CD14-positive monocyte (primary cell): ENCODE results near the gene BCL10. TPM values are rescaled to one million over a fixed set of nuclear protein-coding genes. Genes with fewer than 3 reads are reported as not detected.

Source experiments
- DNase-seq, 3 donors: peaks; one replicate each; pipeline ENCODE4 v3.0.0-alpha.2; 2011 to 2022
- H2AFZ ChIP-seq: 2 replicates; pipeline ENCODE4 v1.6.0; 2012; ENCODE audit warnings: mild to moderate bottlenecking, low read depth, low read length, inconsistent platforms; ENCODE audit not compliant: insufficient read depth, poor library complexity, severe bottlenecking
- H3K27ac ChIP-seq, 2 donors: 1 replicate in 1 of 2; 2 replicates in 1 of 2; pipeline ENCODE4 v1.5.1; 2012 to 2013; ENCODE audit warnings: low read length in 2 of 2, control low read depth in 1 of 2, inconsistent platforms in 1 of 2, low read depth in 1 of 2, mild to moderate bottlenecking in 1 of 2
- H3K27me3 ChIP-seq, 2 donors: one replicate each; pipeline versions ENCODE4 v1.6.0 to v1.6.1; 2011 to 2013; ENCODE audit warnings: low read length in 2 of 2; ENCODE audit not compliant: control insufficient read depth in 2 of 2, insufficient read depth in 2 of 2
- H3K36me3 ChIP-seq, 2 donors: replicated peaks in 1 of 2; 1 replicate in 1 of 2; 2 replicates in 1 of 2; pipeline versions ENCODE4 v1.5.1 to v1.6.1; 2012 to 2013; ENCODE audit warnings: low read length in 2 of 2, control low read depth in 1 of 2, inconsistent platforms in 1 of 2, mild to moderate bottlenecking in 1 of 2; ENCODE audit not compliant: insufficient read depth in 2 of 2, control insufficient read depth in 1 of 2
- H3K4me1 ChIP-seq, 2 donors: 1 replicate in 1 of 2; 2 replicates in 1 of 2; pipeline versions ENCODE4 v1.5.1 to v1.6.1; 2012 to 2013; ENCODE audit warnings: low read length in 2 of 2, control low read depth in 1 of 2, inconsistent platforms in 1 of 2, mild to moderate bottlenecking in 1 of 2, moderate library complexity in 1 of 2; ENCODE audit not compliant: insufficient read depth in 2 of 2, control insufficient read depth in 1 of 2
- H3K4me2 ChIP-seq: replicated peaks from 2 replicates; pipeline ENCODE3; 2012; ENCODE audit warnings: low read length, moderate library complexity, mild to moderate bottlenecking; ENCODE audit not compliant: poor library complexity, severe bottlenecking; ENCODE audit errors: extremely low read depth
- H3K4me3 ChIP-seq, 3 experiments: fragments of 200-600 bp in 1 of 3; sonication (generic) in 1 of 3; replicated peaks in 1 of 3; 1 replicate in 2 of 3; 2 replicates in 1 of 3; pipeline ENCODE4 v1.5.1; 2011 to 2013; ENCODE audit warnings: low read length in 3 of 3, mild to moderate bottlenecking in 3 of 3, control low read depth in 2 of 3, low read depth in 2 of 3, inconsistent platforms in 1 of 3, moderate library complexity in 1 of 3
- H3K79me2 ChIP-seq: 2 replicates; pipeline ENCODE4 v1.6.0; 2012; ENCODE audit warnings: mild to moderate bottlenecking, control low read depth, inconsistent platforms, low read length, moderate library complexity; ENCODE audit not compliant: insufficient read depth
- H3K9ac ChIP-seq: 2 replicates; pipeline ENCODE4 v1.6.0; 2017; ENCODE audit warnings: low read length, mild to moderate bottlenecking; ENCODE audit not compliant: insufficient read depth, poor library complexity, severe bottlenecking
- H3K9me3 ChIP-seq, 2 donors: replicated peaks in 1 of 2; 1 replicate in 1 of 2; 2 replicates in 1 of 2; pipeline versions ENCODE4 v1.5.1 to v1.6.1; 2012 to 2013; ENCODE audit warnings: low read length in 2 of 2, control low read depth in 1 of 2; ENCODE audit not compliant: control insufficient read depth in 1 of 2, insufficient read depth in 1 of 2
- H4K20me1 ChIP-seq: 2 replicates; pipeline ENCODE4 v1.6.0; 2012; ENCODE audit warnings: mild to moderate bottlenecking, low read length, control low read depth, moderate library complexity; ENCODE audit not compliant: insufficient read depth
- H3K27ac Mint-ChIP-seq, 7 donors: one replicate each; pipeline ENCODE4 v1.8.0; 2020; ENCODE audit warnings: mild to moderate bottlenecking in 7 of 7, mixed read lengths in 7 of 7, moderate library complexity in 6 of 7, inconsistent platforms in 2 of 7
- H3K27me3 Mint-ChIP-seq, 3 donors: one replicate each; pipeline ENCODE4 v1.8.0; 2021 to 2022; ENCODE audit warnings: low read depth in 3 of 3, mild to moderate bottlenecking in 3 of 3, mixed read lengths in 3 of 3, moderate library complexity in 3 of 3, inconsistent platforms in 1 of 3
- H3K36me3 Mint-ChIP-seq, 2 donors: one replicate each; pipeline ENCODE4 v1.8.0; 2020; ENCODE audit warnings: mixed read lengths in 2 of 2, inconsistent platforms in 1 of 2, mild to moderate bottlenecking in 1 of 2
- H3K4me1 Mint-ChIP-seq: one replicate; pipeline ENCODE4 v1.8.0; 2020; ENCODE audit warnings: mild to moderate bottlenecking, mixed read lengths
- H3K4me3 Mint-ChIP-seq, 2 donors: one replicate each; pipeline ENCODE4 v1.8.0; 2020; ENCODE audit warnings: mild to moderate bottlenecking in 2 of 2, mixed read lengths in 2 of 2, moderate library complexity in 1 of 2
- H3K9me3 Mint-ChIP-seq, 7 donors: one replicate each; pipeline ENCODE4 v1.8.0; 2020 to 2022; ENCODE audit warnings: mixed read lengths in 7 of 7, mild to moderate bottlenecking in 6 of 7, moderate library complexity in 6 of 7, inconsistent platforms in 2 of 7
- CTCF ChIP-seq: fragments of 200-600 bp; IDR thresholded peaks from one replicate; pipeline ENCODE4 v1.8.0; 2022; ENCODE audit warnings: antibody characterized with exemption, mild to moderate bottlenecking
- WGBS: methylation state at CpG from one replicate; pipeline ENCODE4 v1.1.5; 2013; ENCODE audit warnings: missing lambda C conversion rate; ENCODE audit not compliant: insufficient coverage; 5-methylcytosine and 5-hydroxymethylcytosine counted together
- intact Hi-C, 2 donors: fragments of 100-400 bp; cut with micrococcal nuclease; formaldehyde crosslinking; loops; one replicate each; pipeline versions ENCODE4 v1.15.0 to v1.15.1; 2023
- polyA plus RNA-seq, 3 donors: library from polyadenylated mRNA; depleted of rRNA in 1 of 3; unstranded in 2 of 3; stranded (reverse) in 1 of 3; fragments of 300-500 nt in 2 of 3; fragments of >200 nt in 1 of 3; fragmentation: Illumina TruSeq in 2 of 3; gene quantifications; 1 replicate in 2 of 3; 2 replicates in 1 of 3; pipeline ENCODE4 v1.2.3, GENCODE V29; 2012 to 2021

BCL10 gene
- polyA plus RNA-seq, 3 donors: 22.7 to 27.9 (median 26.9) TPM

DNA sequence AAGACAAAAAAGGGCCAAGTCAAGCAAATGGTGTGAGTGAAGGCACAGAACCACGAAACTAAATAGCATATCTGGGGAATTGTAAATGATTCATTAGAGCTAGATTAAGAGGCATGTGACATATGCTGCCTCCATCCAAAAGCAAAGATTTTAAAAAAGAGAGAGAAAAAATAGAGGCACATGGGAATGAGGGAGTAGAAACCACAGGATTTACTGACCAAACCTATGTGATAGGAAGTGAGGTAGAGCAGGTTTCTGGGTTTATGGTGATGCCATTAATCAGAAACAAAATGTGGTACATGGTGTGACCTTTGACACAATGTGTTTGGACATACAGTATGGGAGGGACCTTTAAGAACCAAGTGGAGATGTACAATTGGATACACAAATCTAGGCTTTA is 30.5 kb downstream of the BCL10 start:
- H4K20me1 ChIP-seq: no peaks in the 10 kb centered on the region
- peaks cover 0 to 6% of the 10 kb centered on the region in 2 donors for H3K36me3 ChIP-seq
- 71% methylated on average over 1 of the region's 1 CpG for WGBS
- H3K4me1 Mint-ChIP-seq: peaks cover 2% of the 10 kb centered on the region
- no peaks in the 10 kb centered on the region for H3K27me3 ChIP-seq
- H3K27ac ChIP-seq: no peak overlapping the region
- DNase-seq: no peak
- H3K4me1 ChIP-seq: no peaks in the 10 kb centered on the region
- no peaks in the 10 kb centered on the region for H3K27me3 Mint-ChIP-seq
- no peak overlapping the region for H3K27ac Mint-ChIP-seq
- H3K79me2 ChIP-seq: no peaks in the 10 kb centered on the region
- H3K36me3 Mint-ChIP-seq: peaks cover 4% of the 10 kb centered on the region in 2 donors
- H3K4me3 Mint-ChIP-seq: no peak overlapping the region
- no peak overlapping the region for H3K4me2 ChIP-seq
- H2AFZ ChIP-seq: no peak overlapping the region
- no peak for TF ChIP-seq CTCF
- intact Hi-C loops: no loop called here
- H3K9me3 ChIP-seq: no peaks in the 10 kb centered on the region
- peaks cover 0 to 9% (median 4%) of the 10 kb centered on the region in 7 donors for H3K9me3 Mint-ChIP-seq
- H3K4me3 ChIP-seq: no peak overlapping the region
- no peak overlapping the region for H3K9ac ChIP-seq

GRCh38 chr1:85245456-85245855 is 31.0 kb downstream of the BCL10 start:
- peaks cover 0 to 1% of the 10 kb centered on the region in 2 donors for H3K36me3 ChIP-seq
- no peaks in the 10 kb centered on the region for H3K9me3 ChIP-seq
- H3K4me3 Mint-ChIP-seq: no peak overlapping the region
- intact Hi-C loops: no loop called here
- TF ChIP-seq CTCF: no peak
- WGBS: no CpG with 5 or more reads among the region's 1 CpG
- DNase-seq: no peak
- peaks cover 1 to 3% of the 10 kb centered on the region in 2 donors for H3K36me3 Mint-ChIP-seq
- H3K9me3 Mint-ChIP-seq: peaks cover 0 to 9% (median 4%) of the 10 kb centered on the region in 7 donors
- H3K27ac ChIP-seq: no peak overlapping the region
- H3K27me3 ChIP-seq: no peaks in the 10 kb centered on the region
- no peak overlapping the region for H3K9ac ChIP-seq
- no peak overlapping the region for H3K4me2 ChIP-seq
- H2AFZ ChIP-seq: no peak overlapping the region
- H3K4me1 Mint-ChIP-seq: peaks cover 3% of the 10 kb centered on the region
- no peak overlapping the region for H3K4me3 ChIP-seq
- H3K27ac Mint-ChIP-seq: no peak overlapping the region
- no peaks in the 10 kb centered on the region for H3K4me1 ChIP-seq
- no peaks in the 10 kb centered on the region for H3K27me3 Mint-ChIP-seq
- no peaks in the 10 kb centered on the region for H3K79me2 ChIP-seq
- no peaks in the 10 kb centered on the region for H4K20me1 ChIP-seq
